HEK293 (cell line): ENCODE data around the gene HECTD3.

Experiments
- CTCF ChIA-PET: fragments of 350-600 bp; formaldehyde crosslinking; extraction: SDS; loops from one replicate; lab custom pipeline; 2021; ENCODE audit warnings: antibody characterized with exemption; lab: Yijun Ruan, JAX
- POLR2A ChIA-PET: fragments of 300-600 bp; formaldehyde crosslinking; extraction: SDS; loops from one replicate; lab custom pipeline; 2020; ENCODE audit warnings: antibody characterized with exemption, inconsistent platforms; lab: Yijun Ruan, JAX
- H3K27ac ChIP-seq: fragments of 200-500 bp; sonication (Bioruptor generic); 2 replicates; pipeline ENCODE4 v1.5.1; 2014; ENCODE audit warnings: low read depth, low read length, control low read depth, inconsistent platforms; ENCODE audit errors: extremely low read depth
- H3K36me3 ChIP-seq, 2 experiments: fragments of 200-500 bp in 1 of 2; sonication (Bioruptor generic) in 1 of 2; 1 replicate in 1 of 2; 2 replicates in 1 of 2; pipeline ENCODE4 v1.5.1; 2014 to 2017; ENCODE audit warnings: inconsistent platforms in 2 of 2, low read length in 2 of 2; ENCODE audit not compliant: control insufficient read depth in 2 of 2, insufficient read depth in 1 of 2
- H3K4me1 ChIP-seq: fragments of 200-500 bp; sonication (Bioruptor generic); 2 replicates; pipeline ENCODE4 v1.5.1; 2014; ENCODE audit warnings: mild to moderate bottlenecking, low read length, inconsistent platforms; ENCODE audit not compliant: control insufficient read depth, insufficient read depth
- H3K4me3 ChIP-seq: 2 replicates; pipeline ENCODE4 v1.5.1; 2011; ENCODE audit warnings: low read depth, mild to moderate bottlenecking, control low read depth, low read length, moderate library complexity
- H3K9me3 ChIP-seq: fragments of 200-500 bp; sonication (Bioruptor generic); 2 replicates; pipeline ENCODE4 v1.5.1; 2014; ENCODE audit warnings: low read depth, low read length, inconsistent platforms; ENCODE audit not compliant: control insufficient read depth, insufficient read depth
- GFI1B ChIP-seq: fragments of 450-650 bp; formaldehyde crosslinking; IDR thresholded peaks from 2 replicates; pipeline ENCODE4 v1.5.1; 2016; ENCODE audit warnings: missing biosample characterization, missing genetic modification characterization
- KLF8 ChIP-seq: fragments of 450-650 bp; formaldehyde crosslinking; IDR thresholded peaks from 2 replicates; pipeline ENCODE4 v1.5.1; 2016; ENCODE audit warnings: missing biosample characterization, missing genetic modification characterization
- ZBTB17 ChIP-seq: fragments of 450-650 bp; formaldehyde crosslinking; IDR thresholded peaks from 2 replicates; pipeline ENCODE4 v1.5.1; 2016; ENCODE audit warnings: missing biosample characterization, missing genetic modification characterization
- ZBTB20 ChIP-seq: fragments of 450-650 bp; formaldehyde crosslinking; IDR thresholded peaks from 2 replicates; pipeline ENCODE4 v1.5.1; 2016; ENCODE audit warnings: missing biosample characterization, missing genetic modification characterization
- ZBTB48 ChIP-seq: fragments of 450-650 bp; formaldehyde crosslinking; IDR thresholded peaks from 2 replicates; pipeline ENCODE4 v1.5.1; 2016; ENCODE audit warnings: missing biosample characterization, missing genetic modification characterization
- ZNF133 ChIP-seq: fragments of 450-650 bp; formaldehyde crosslinking; IDR thresholded peaks from 2 replicates; pipeline ENCODE4 v1.5.1; 2016; ENCODE audit warnings: missing biosample characterization, missing genetic modification characterization
- ZNF394 ChIP-seq: fragments of 450-650 bp; formaldehyde crosslinking; IDR thresholded peaks from 2 replicates; pipeline ENCODE4 v1.5.1; 2016; ENCODE audit warnings: missing biosample characterization, missing genetic modification characterization, mild to moderate bottlenecking, moderate library complexity, borderline replicate concordance
- ZNF596 ChIP-seq: fragments of 450-650 bp; IDR thresholded peaks from 2 replicates; pipeline ENCODE4 v1.5.0; 2018; ENCODE audit warnings: missing biosample characterization, mild to moderate bottlenecking, missing genetic modification characterization, moderate library complexity
- TF ChIP-seq, protein P1 (sequence below): fragments of 450-650 bp; formaldehyde crosslinking; IDR thresholded peaks from 2 replicates; pipeline ENCODE4 v1.5.1; 2016; ENCODE audit warnings: missing biosample characterization, missing genetic modification characterization
- TF ChIP-seq, protein P2 (sequence below): sonication (generic); formaldehyde crosslinking; IDR thresholded peaks from 2 replicates; pipeline ENCODE4 v1.8.1; 2022; ENCODE audit warnings: mild to moderate bottlenecking, moderate library complexity, missing genetic modification reagents
- TF ChIP-seq, protein P3 (sequence below): fragments of 450-650 bp; formaldehyde crosslinking; IDR thresholded peaks from 2 replicates; pipeline ENCODE4 v1.5.1; 2016; ENCODE audit warnings: missing biosample characterization, missing genetic modification characterization
- TF ChIP-seq, protein P4 (sequence below): fragments of 450-650 bp; formaldehyde crosslinking; IDR thresholded peaks from 2 replicates; pipeline ENCODE4 v1.5.1; 2016; ENCODE audit warnings: missing biosample characterization, missing genetic modification characterization

The HECTD3 gene

DNA sequence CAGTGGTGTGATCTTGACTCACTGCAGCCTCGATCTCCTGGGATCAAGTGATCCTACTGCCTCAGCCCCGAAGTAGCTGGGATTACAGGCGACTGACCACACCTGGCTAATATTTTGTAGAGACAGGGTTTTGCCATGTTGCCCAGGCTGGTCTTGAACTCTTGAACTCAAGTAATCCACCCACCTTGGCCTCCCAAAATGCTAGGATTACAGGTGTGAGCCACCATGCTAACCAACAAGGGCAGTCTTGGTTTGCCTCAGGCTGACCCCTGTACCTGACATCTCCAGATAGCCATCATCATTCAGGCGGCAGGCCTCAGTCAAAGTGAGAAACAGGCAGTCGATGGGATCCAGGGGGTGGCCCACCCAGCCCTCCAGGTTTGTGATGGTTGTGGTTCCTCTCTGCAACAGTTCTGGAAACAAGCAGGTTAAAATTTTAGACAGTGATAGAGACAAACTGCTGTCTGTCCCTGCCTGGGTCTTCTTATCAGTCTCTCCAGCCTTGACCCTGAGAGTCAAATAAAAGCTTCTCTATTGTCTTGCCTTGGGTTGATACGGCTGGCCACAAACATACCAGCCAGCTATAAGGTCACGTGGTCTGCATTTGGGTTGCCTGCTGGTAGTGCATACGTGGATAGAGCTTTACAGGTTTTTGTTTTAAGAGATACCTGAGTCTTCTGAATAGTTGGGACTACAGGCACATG lies 27.7 kb upstream of the HECTD3 start (continued):
- TF ChIP-seq, protein P1, sequence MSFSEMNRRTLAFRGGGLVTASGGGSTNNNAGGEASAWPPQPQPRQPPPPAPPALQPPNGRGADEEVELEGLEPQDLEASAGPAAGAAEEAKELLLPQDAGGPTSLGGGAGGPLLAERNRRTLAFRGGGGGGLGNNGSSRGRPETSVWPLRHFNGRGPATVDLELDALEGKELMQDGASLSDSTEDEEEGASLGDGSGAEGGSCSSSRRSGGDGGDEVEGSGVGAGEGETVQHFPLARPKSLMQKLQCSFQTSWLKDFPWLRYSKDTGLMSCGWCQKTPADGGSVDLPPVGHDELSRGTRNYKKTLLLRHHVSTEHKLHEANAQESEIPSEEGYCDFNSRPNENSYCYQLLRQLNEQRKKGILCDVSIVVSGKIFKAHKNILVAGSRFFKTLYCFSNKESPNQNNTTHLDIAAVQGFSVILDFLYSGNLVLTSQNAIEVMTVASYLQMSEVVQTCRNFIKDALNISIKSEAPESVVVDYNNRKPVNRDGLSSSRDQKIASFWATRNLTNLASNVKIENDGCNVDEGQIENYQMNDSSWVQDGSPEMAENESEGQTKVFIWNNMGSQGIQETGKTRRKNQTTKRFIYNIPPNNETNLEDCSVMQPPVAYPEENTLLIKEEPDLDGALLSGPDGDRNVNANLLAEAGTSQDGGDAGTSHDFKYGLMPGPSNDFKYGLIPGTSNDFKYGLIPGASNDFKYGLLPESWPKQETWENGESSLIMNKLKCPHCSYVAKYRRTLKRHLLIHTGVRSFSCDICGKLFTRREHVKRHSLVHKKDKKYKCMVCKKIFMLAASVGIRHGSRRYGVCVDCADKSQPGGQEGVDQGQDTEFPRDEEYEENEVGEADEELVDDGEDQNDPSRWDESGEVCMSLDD (tag by site-specific recombination): no peak

DNA sequence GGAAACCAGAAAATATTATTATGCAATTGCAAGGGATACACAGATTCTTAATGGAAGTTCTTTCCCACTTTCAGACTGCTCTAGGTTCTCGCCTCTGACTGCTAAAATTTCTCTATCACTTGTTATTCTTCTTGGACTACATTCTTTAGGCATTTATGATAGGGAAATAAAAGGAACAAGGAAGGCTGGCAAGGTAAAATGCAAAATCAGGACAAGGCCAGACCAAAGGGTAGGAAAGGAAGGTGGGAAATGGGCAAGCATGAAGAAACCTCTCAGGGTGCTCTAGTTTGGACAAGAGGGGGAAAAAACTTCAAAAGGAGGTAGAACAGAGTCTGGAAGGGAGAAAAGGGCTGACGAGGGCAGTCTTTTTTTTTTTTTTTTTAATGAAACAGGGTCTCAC lies 27.1 kb upstream of the HECTD3 start:
- CTCF ChIA-PET: no interaction called here
- TF ChIP-seq, protein P2, sequence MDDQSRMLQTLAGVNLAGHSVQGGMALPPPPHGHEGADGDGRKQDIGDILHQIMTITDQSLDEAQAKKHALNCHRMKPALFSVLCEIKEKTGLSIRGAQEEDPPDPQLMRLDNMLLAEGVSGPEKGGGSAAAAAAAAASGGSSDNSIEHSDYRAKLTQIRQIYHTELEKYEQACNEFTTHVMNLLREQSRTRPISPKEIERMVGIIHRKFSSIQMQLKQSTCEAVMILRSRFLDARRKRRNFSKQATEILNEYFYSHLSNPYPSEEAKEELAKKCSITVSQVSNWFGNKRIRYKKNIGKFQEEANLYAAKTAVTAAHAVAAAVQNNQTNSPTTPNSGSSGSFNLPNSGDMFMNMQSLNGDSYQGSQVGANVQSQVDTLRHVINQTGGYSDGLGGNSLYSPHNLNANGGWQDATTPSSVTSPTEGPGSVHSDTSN (CRISPR knock-in tag): no peak
- TF ChIP-seq ZNF133 (tag by site-specific recombination) (no peak), ZNF596 (tag by site-specific recombination) (no peak), KLF8 (no peak)
- TF ChIP-seq, protein P3, sequence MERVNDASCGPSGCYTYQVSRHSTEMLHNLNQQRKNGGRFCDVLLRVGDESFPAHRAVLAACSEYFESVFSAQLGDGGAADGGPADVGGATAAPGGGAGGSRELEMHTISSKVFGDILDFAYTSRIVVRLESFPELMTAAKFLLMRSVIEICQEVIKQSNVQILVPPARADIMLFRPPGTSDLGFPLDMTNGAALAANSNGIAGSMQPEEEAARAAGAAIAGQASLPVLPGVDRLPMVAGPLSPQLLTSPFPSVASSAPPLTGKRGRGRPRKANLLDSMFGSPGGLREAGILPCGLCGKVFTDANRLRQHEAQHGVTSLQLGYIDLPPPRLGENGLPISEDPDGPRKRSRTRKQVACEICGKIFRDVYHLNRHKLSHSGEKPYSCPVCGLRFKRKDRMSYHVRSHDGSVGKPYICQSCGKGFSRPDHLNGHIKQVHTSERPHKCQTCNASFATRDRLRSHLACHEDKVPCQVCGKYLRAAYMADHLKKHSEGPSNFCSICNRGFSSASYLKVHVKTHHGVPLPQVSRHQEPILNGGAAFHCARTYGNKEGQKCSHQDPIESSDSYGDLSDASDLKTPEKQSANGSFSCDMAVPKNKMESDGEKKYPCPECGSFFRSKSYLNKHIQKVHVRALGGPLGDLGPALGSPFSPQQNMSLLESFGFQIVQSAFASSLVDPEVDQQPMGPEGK (tag by site-specific recombination): no peak
- TF ChIP-seq, protein P4, sequence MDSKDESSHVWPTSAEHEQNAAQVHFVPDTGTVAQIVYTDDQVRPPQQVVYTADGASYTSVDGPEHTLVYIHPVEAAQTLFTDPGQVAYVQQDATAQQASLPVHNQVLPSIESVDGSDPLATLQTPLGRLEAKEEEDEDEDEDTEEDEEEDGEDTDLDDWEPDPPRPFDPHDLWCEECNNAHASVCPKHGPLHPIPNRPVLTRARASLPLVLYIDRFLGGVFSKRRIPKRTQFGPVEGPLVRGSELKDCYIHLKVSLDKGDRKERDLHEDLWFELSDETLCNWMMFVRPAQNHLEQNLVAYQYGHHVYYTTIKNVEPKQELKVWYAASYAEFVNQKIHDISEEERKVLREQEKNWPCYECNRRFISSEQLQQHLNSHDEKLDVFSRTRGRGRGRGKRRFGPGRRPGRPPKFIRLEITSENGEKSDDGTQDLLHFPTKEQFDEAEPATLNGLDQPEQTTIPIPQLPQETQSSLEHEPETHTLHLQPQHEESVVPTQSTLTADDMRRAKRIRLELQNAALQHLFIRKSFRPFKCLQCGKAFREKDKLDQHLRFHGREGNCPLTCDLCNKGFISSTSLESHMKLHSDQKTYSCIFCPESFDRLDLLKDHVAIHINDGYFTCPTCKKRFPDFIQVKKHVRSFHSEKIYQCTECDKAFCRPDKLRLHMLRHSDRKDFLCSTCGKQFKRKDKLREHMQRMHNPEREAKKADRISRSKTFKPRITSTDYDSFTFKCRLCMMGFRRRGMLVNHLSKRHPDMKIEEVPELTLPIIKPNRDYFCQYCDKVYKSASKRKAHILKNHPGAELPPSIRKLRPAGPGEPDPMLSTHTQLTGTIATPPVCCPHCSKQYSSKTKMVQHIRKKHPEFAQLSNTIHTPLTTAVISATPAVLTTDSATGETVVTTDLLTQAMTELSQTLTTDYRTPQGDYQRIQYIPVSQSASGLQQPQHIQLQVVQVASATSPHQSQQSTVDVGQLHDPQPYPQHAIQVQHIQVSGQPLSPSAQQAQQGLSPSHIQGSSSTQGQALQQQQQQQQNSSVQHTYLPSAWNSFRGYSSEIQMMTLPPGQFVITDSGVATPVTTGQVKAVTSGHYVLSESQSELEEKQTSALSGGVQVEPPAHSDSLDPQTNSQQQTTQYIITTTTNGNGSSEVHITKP: 0 out of 2 replicates have a peak, but pooled peaks have one; percentile 16
- TF ChIP-seq, all 188 proteins: peak for 1
- Histone ChIP-seq H3K36me3 (peaks cover 0 to 21% of the 10 kb centered on the region in 2 experiments; a peak in 1 of 3 replicates), H3K9me3 (no peaks in the 10 kb centered on the region), H3K27ac (no peak overlapping the region), H3K4me3 (no peak overlapping the region), H3K4me1 (no peaks in the 10 kb centered on the region)
- POLR2A ChIA-PET: no interaction called here

DNA sequence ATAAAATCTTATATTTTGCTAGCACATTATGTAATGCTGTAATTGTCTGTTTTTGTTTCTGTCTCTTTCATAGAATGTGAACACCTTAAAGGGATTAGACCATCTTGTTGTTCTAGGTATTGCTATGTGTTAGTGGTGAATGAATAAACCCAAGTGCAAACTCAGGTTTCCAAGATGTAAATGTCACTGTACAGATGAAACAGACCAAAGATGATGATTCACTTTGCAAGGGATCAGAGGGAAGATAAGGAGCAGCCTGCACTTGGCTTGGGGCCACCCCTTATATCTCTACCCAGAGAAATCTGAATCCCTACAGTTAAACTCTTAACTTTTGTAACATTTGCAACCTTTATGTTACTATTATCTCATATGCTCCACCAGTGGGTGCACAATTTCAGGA lies 26.3 kb upstream of the HECTD3 start:
- CTCF ChIA-PET: no interaction called here
- POLR2A ChIA-PET: interaction anchor here (0.7 kb wide), 1 partner anchor 262 kb away, joined by 5 read pairs; the partner anchor contains the start of gene RPS8
- no peak for TF ChIP-seq GFI1B (tag by site-specific recombination)
- TF ChIP-seq ZBTB20 (tag by site-specific recombination): no peak
- TF ChIP-seq, protein P4: peak; percentile 42; the same call in 1 of the 2 replicates
- TF ChIP-seq ZBTB48 (tag by site-specific recombination): peak; percentile 37; the same call in 1 of the 2 replicates
- TF ChIP-seq ZBTB17 (tag by site-specific recombination): 0 out of 2 replicates have a peak, but pooled peaks have one; percentile 18
- TF ChIP-seq ZNF394 (tag by site-specific recombination): peak; percentile 25; the same call in 1 of the 2 replicates
- Histone ChIP-seq H3K27ac (no peak overlapping the region), H3K4me1 (peaks cover 2% of the 10 kb centered on the region; the same call in 1 of the 2 replicates), H3K36me3 (peaks cover 0 to 14% of the 10 kb centered on the region in 2 experiments; a peak in 2 of 3 replicates), H3K4me3 (no peak overlapping the region), H3K9me3 (no peaks in the 10 kb centered on the region)
